HepG2 (cell line): Measurements from ENCODE around the gene DEGS1. TPM values are rescaled to one million over a fixed set of nuclear protein-coding genes. Genes with fewer than 3 reads are reported as not detected.

ENCODE experiments used
- ATAC-seq: fragments of 200-7000 bp; cut with Tn5 transposase; 3 replicates; pipeline ENCODE4 v1.9.1; 2020; ENCODE audit warnings: mild to moderate bottlenecking, moderate library complexity
- BruUV-seq: library from RNA; stranded (reverse); fragments of 400-500 nt; replicated peaks from 2 replicates; lab custom pipeline; 2021; lab: Mats Ljungman, UMichigan
- CTCF ChIA-PET: fragments of 300-600 bp; formaldehyde crosslinking; extraction: SDS; loops from one replicate; lab custom pipeline; 2021; ENCODE audit warnings: low total read pairs, inconsistent platforms, low intra/inter-chr PET ratio; lab: Yijun Ruan, JAX
- POLR2A ChIA-PET: fragments of 350-600 bp; sonication (Branson Sonifier 250); formaldehyde crosslinking; loops from one replicate; lab custom pipeline; 2020; ENCODE audit warnings: antibody characterized with exemption, inconsistent platforms; lab: Yijun Ruan, JAX
- DNase-seq: peaks from one replicate; pipeline ENCODE4 v3.0.0-alpha.2; 2015; ENCODE audit warnings: low spot score
- FAIRE-seq: peaks from 3 replicates; lab custom pipeline; 2011; peaks lifted over from hg19 to GRCh38; lab: Jason Lieb, UNC
- H2AFZ ChIP-seq: one replicate; pipeline ENCODE4 v1.6.1; 2011; ENCODE audit warnings: low read length, inconsistent platforms
- H3K27ac ChIP-seq: fragments of 300-600 bp; 3 replicates; pipeline ENCODE4 v1.8.0; 2011; ENCODE audit warnings: mixed run types, mild to moderate bottlenecking, mixed read lengths, low read length, inconsistent platforms; ENCODE audit not compliant: insufficient read depth; ENCODE audit errors: extremely low read length
- H3K27me3 ChIP-seq, 2 experiments: fragments of 200-600 bp in 1 of 2; 2 replicates in 1 of 2; 3 replicates in 1 of 2; pipeline versions ENCODE4 v1.6.0 to v1.8.0; 2011; ENCODE audit warnings: low read length in 2 of 2, mild to moderate bottlenecking in 2 of 2, moderate library complexity in 2 of 2, inconsistent platforms in 1 of 2; ENCODE audit not compliant: insufficient read depth in 2 of 2, control insufficient read depth in 1 of 2
- H3K36me3 ChIP-seq, 2 experiments: fragments of 200-600 bp in 1 of 2; replicated peaks in 1 of 2; 2 replicates in 1 of 2; 3 replicates in 1 of 2; pipeline versions ENCODE4 v1.5.1 to v1.8.0; 2011; ENCODE audit warnings: low read length in 2 of 2, inconsistent platforms in 1 of 2; ENCODE audit not compliant: insufficient read depth in 2 of 2, control insufficient read depth in 1 of 2
- H3K4me1 ChIP-seq: 2 replicates; pipeline ENCODE4 v1.5.1; 2012; ENCODE audit warnings: low read length, inconsistent platforms; ENCODE audit not compliant: insufficient read depth
- H3K4me2 ChIP-seq: 2 replicates; pipeline ENCODE4 v1.6.0; 2011; ENCODE audit warnings: low read depth, low read length, inconsistent platforms
- H3K4me3 ChIP-seq, 3 experiments: fragments of 200-600 bp in 1 of 3; sonication (generic), shearing (Covaris generic) in 1 of 3; replicated peaks in 1 of 3; 2 replicates each; pipeline ENCODE4 v1.5.1; 2011 to 2016; ENCODE audit warnings: low read length in 3 of 3, inconsistent platforms in 2 of 3, low read depth in 2 of 3, mild to moderate bottlenecking in 2 of 3, control low read depth in 1 of 3, mixed read lengths in 1 of 3; ENCODE audit not compliant: insufficient read depth in 1 of 3
- H3K79me2 ChIP-seq: one replicate; pipeline ENCODE4 v1.6.1; 2011; ENCODE audit warnings: low read length, inconsistent platforms; ENCODE audit not compliant: insufficient read depth
- H3K9ac ChIP-seq: 2 replicates; pipeline ENCODE4 v1.6.0; 2011; ENCODE audit warnings: mild to moderate bottlenecking, low read depth, low read length, inconsistent platforms; ENCODE audit not compliant: insufficient read depth
- H3K9me3 ChIP-seq: 2 replicates; pipeline ENCODE4 v1.5.1; 2012; ENCODE audit warnings: mild to moderate bottlenecking, low read length
- H4K20me1 ChIP-seq: 2 replicates; pipeline ENCODE4 v1.6.0; 2011; ENCODE audit warnings: inconsistent platforms, mild to moderate bottlenecking, low read length, moderate library complexity; ENCODE audit not compliant: insufficient read depth
- ARHGAP35 ChIP-seq: sonication (generic); formaldehyde crosslinking; IDR thresholded peaks from 2 replicates; pipeline ENCODE4 v1.9.0; 2022; ENCODE audit warnings: mild to moderate bottlenecking, inconsistent platforms, moderate library complexity, missing genetic modification reagents, borderline replicate concordance
- BRD4 ChIP-seq: sonication (generic); formaldehyde crosslinking; IDR thresholded peaks from 2 replicates; pipeline ENCODE4 v1.4.0; 2020; ENCODE audit warnings: missing genetic modification reagents
- CBX1 ChIP-seq: IDR thresholded peaks from one replicate; pipeline ENCODE4 v1.6.1; 2016; ENCODE audit warnings: antibody characterized with exemption, low read depth
- EZH2 ChIP-seq: conservative IDR thresholded peaks from 2 replicates; pipeline ENCODE4 v1.6.1; 2012; ENCODE audit warnings: mild to moderate bottlenecking, low read depth, low read length, moderate library complexity
- FLYWCH1 ChIP-seq: sonication (generic); formaldehyde crosslinking; IDR thresholded peaks from 2 replicates; pipeline ENCODE4 v1.8.1; 2023; ENCODE audit warnings: mild to moderate bottlenecking, missing genetic modification reagents
- KLF9 ChIP-seq: IDR thresholded peaks from 2 replicates; pipeline ENCODE4 v1.6.1; 2016; ENCODE audit warnings: low read depth
- MBD4 ChIP-seq: IDR thresholded peaks from 2 replicates; pipeline ENCODE4 v1.6.1; 2012; ENCODE audit warnings: low read length, inconsistent platforms, borderline replicate concordance
- MED1 ChIP-seq: sonication (generic); formaldehyde crosslinking; IDR thresholded peaks from 2 replicates; pipeline ENCODE4 v1.4.0; 2020; ENCODE audit warnings: missing genetic modification reagents
- RORA ChIP-seq: sonication (generic); formaldehyde crosslinking; IDR thresholded peaks from 2 replicates; pipeline ENCODE4 v1.5.0; 2020; ENCODE audit warnings: mild to moderate bottlenecking, missing genetic modification reagents, moderate library complexity
- XRCC5 ChIP-seq: fragments of 200-400 bp; formaldehyde crosslinking; optimal IDR thresholded peaks from 2 replicates; pipeline ENCODE3; 2017; ENCODE audit warnings: mild to moderate bottlenecking, low read length
- ZFP62 ChIP-seq: sonication (generic); formaldehyde crosslinking; IDR thresholded peaks from 2 replicates; pipeline ENCODE4 v1.4.0; 2020; ENCODE audit warnings: missing genetic modification reagents
- ZNF660 ChIP-seq: sonication (generic); formaldehyde crosslinking; IDR thresholded peaks from 2 replicates; pipeline ENCODE4 v1.5.1; 2020; ENCODE audit warnings: mild to moderate bottlenecking, low read depth, missing genetic modification reagents, borderline replicate concordance
- ZNF761 ChIP-seq: sonication (generic); formaldehyde crosslinking; conservative IDR thresholded peaks from 2 replicates; pipeline ENCODE4 v1.4.0; 2020; ENCODE audit warnings: mild to moderate bottlenecking, missing genetic modification reagents
- ZNF788 ChIP-seq: sonication (generic); formaldehyde crosslinking; IDR thresholded peaks from 2 replicates; pipeline ENCODE4 v1.5.0; 2020; ENCODE audit warnings: mild to moderate bottlenecking, missing genetic modification reagents, borderline replicate concordance
- ZSCAN22 ChIP-seq: sonication (generic); formaldehyde crosslinking; IDR thresholded peaks from 2 replicates; pipeline ENCODE4 v1.4.0; 2020; ENCODE audit warnings: mild to moderate bottlenecking, missing genetic modification reagents
- WGBS: methylation state at CpG from one replicate; pipeline ENCODE4 v1.1.6; 2017; ENCODE audit warnings: low lambda C conversion rate; 5-methylcytosine and 5-hydroxymethylcytosine counted together
- in situ Hi-C: cut with HindIII; loops from 2 replicates; pipeline ENCODE4 v1.10.0; 2017; ENCODE audit warnings: low pct_unique_long_range_greater_than_20kb; ENCODE audit not compliant: extremely low pct_ligation_motif_present
- intact Hi-C: fragments of 100-400 bp; cut with micrococcal nuclease; formaldehyde crosslinking; loops from one replicate; pipeline ENCODE4 v1.10.0; 2022; ENCODE audit not compliant: unreplicated experiment
- polyA plus RNA-seq, 8 experiments: library from polyadenylated mRNA; depleted of rRNA in 3 of 8; stranded (reverse) in 7 of 8; unstranded in 1 of 8; fragments of >200 nt; fragmentation: Illumina TruSeq in 4 of 8; extraction: Trizol in 4 of 8; gene quantifications; 2 replicates each; pipeline versions ENCODE4 v1.2.1 to v1.2.3, GENCODE V29; 2011 to 2016; ENCODE audit warnings: low read depth in 4 of 8, missing spikeins in 1 of 8, mixed read lengths in 1 of 8; ENCODE audit not compliant: insufficient read depth in 1 of 8
- total RNA-seq, 5 experiments: library from RNA; depleted of rRNA; stranded (reverse); fragments of >200 nt; fragmentation: Illumina TruSeq; extraction: Trizol; gene quantifications; 2 replicates each; pipeline ENCODE4 v1.2.3, GENCODE V29; 2016; ENCODE audit warnings: low read depth in 1 of 5

Gene DEGS1
- total and polyA plus RNA-seq, 2 of the 13 experiments (the other 11 are each of a cell fraction or from before 2014, with no cell fraction given): 18.1 to 35.9 TPM

DNA sequence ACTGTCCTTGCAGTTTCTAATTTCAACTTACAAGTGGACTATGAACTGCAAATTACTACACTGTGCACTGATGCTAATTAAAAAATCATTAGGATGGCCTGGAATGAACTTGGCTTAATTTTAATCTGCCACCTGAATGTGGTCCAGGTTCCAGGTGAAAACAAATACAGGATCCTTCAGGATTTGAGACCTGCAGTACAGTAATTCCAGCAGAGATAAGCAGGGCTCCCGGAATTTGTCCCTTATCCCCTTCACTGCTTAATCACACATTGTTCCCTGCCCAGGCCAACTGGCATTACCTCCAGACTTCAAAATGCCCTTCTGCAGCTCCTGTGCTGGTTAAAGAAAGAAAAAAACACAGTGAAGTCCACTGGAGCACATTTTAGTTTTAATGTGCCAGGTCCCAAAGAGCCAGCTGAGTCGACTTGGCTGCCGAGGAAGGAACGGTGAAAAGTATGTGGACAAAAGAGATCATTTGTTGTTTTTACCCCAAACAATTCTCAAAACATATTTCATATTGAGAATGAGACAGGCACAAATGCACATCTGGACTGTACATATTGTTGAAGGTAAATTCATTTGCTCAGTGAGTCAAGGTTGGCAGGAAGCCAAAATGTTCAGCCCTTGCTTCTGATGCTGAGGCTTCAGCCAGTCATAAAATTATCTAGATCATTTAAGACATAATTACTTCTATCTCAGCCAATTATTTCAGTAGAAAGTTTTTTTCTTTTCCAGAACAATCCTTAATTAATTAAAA is 28.3 kb downstream of the DEGS1 start:
- H3K9ac ChIP-seq: no peak overlapping the region
- 3% methylated on average over 4 of the region's 4 CpGs for WGBS
- H3K27me3 ChIP-seq: 0 out of 5 replicates have a peak, but pooled peaks cover 0 to 3% of the 10 kb centered on the region in 2 experiments
- H4K20me1 ChIP-seq: no peaks in the 10 kb centered on the region
- peaks cover 49% of the 10 kb centered on the region for H3K4me1 ChIP-seq
- BruUV-seq: no TSS peak
- no peak overlapping the region for H3K4me3 ChIP-seq
- FAIRE-seq (peak; percentile 39), ATAC-seq (no peak), DNase-seq (peak; percentile 57)
- no peaks in the 10 kb centered on the region for H3K36me3 ChIP-seq
- H2AFZ ChIP-seq: no peak overlapping the region
- no peak overlapping the region for H3K27ac ChIP-seq
- intact Hi-C loops (no loop called here), in situ Hi-C loops (no loop called here)
- peak overlapping the region; percentile 35; the same call in 1 of the 2 replicates for H3K4me2 ChIP-seq
- CTCF ChIA-PET: no interaction called here
- POLR2A ChIA-PET: no interaction called here
- H3K9me3 ChIP-seq: no peaks in the 10 kb centered on the region
- H3K79me2 ChIP-seq: no peaks in the 10 kb centered on the region
- TF ChIP-seq ZFP62 (CRISPR knock-in tag) (no peak), BRD4 (CRISPR knock-in tag) (no peak), ZNF660 (CRISPR knock-in tag) (no peak), CBX1 (no peak), XRCC5 (no peak), RORA (CRISPR knock-in tag) (no peak), MBD4 (no peak), EZH2 (no peak), ZSCAN22 (CRISPR knock-in tag) (no peak), ZNF788 (CRISPR knock-in tag) (no peak), ZNF761 (CRISPR knock-in tag) (no peak), FLYWCH1 (CRISPR knock-in tag) (no peak), MED1 (CRISPR knock-in tag) (no peak), KLF9 (CRISPR knock-in tag) (no peak), ARHGAP35 (CRISPR knock-in tag) (no peak)
